Choroid plexus epithelial cell (primary cell): ENCODE data around the gene TLX3.
"Not testable (repeated sequence)": the region's sequence is repeated elsewhere in the genome, so short reads cannot be mapped to it uniquely, and the experiment has no call there.

Experiments
- DNase-seq: peaks from one replicate; pipeline ENCODE4 v3.0.0-alpha.2; 2010; ENCODE audit warnings: low read depth
- H3K4me3 ChIP-seq: 2 replicates; pipeline ENCODE4 v1.5.1; 2011; ENCODE audit warnings: low read depth, mild to moderate bottlenecking, control low read depth, low read length, moderate library complexity
- CTCF ChIP-seq: conservative IDR thresholded peaks from 2 replicates; pipeline ENCODE4 v1.5.1; 2011; ENCODE audit warnings: low read depth, mild to moderate bottlenecking, control low read depth, inconsistent platforms, low read length, moderate library complexity

The TLX3 gene

GRCh38 chr5:171288066-171288465 is 21.0 kb upstream of the TLX3 start:
- no peak for DNase-seq
- TF ChIP-seq CTCF = no peak
- no peak overlapping the region for H3K4me3 ChIP-seq

GRCh38 chr5:171291371-171291770 is 17.7 kb upstream of the TLX3 start:
- no peak overlapping the region for H3K4me3 ChIP-seq
- no peak for TF ChIP-seq CTCF
- DNase-seq = no peak

- no peak for TF ChIP-seq CTCF
- DNase-seq = no peak
These were observed 13.7 kb upstream of the TLX3 start for GRCh38 chr5:171295299-171295698.

GRCh38 chr5:171295801-171296200 is 13.2 kb upstream of the TLX3 start:
- no peak overlapping the region for H3K4me3 ChIP-seq
- DNase-seq = no peak
- no peak for TF ChIP-seq CTCF

More at GRCh38 chr5:171295299-171295698, 13.7 kb upstream of the TLX3 start:
- H3K4me3 ChIP-seq = no peak overlapping the region

- not testable (repeated sequence) for H3K4me3 ChIP-seq, DNase-seq
These were observed 11.1 kb upstream of the TLX3 start for GRCh38 chr5:171297941-171298340.

GRCh38 chr5:171299228-171299627 is 9.8 kb upstream of the TLX3 start:
- no peak overlapping the region for H3K4me3 ChIP-seq
- no peak for TF ChIP-seq CTCF
- no peak for DNase-seq

GRCh38 chr5:171299851-171300250 is 9.2 kb upstream of the TLX3 start:
- H3K4me3 ChIP-seq = no peak overlapping the region
- TF ChIP-seq CTCF = no peak
- no peak for DNase-seq

- no peak for DNase-seq
- no peak overlapping the region for H3K4me3 ChIP-seq
- TF ChIP-seq CTCF = no peak
These were observed 8.7 kb upstream of the TLX3 start for GRCh38 chr5:171300358-171300757.
